Measurements from ENCODE around the gene LAPTM5. TPM values are rescaled to one million over a fixed set of nuclear protein-coding genes. Genes with fewer than 3 reads are reported as not detected.

The LAPTM5 gene
- total RNA-seq, 1 experiment from 2014 or later = not detected

- TF ChIP-seq CTCF (conservative IDR thresholded peaks at IDR 0.05; ENCODE audit: low read depth, low read length) = no peak
- intact Hi-C loops (cut with micrococcal nuclease; ENCODE audit: unreplicated experiment) = no loop called here
- no peaks in the 10 kb centered on the region for H3K4me1 ChIP-seq (ENCODE audit: insufficient read depth, low read length, poor library complexity, severe bottlenecking)
- no peaks in the 10 kb centered on the region for H3K27me3 ChIP-seq (replicated peaks; ENCODE audit: insufficient read depth, low read depth, low read length, poor library complexity)
- CTCF ChIA-PET = no interaction called here
- POLR2A ChIA-PET (ENCODE audit: low non-redundant PET) = no interaction called here
- H3K27ac ChIP-seq (ENCODE audit: low read depth, low read length, poor library complexity, severe bottlenecking) = no peak overlapping the region
- BruUV-seq (replicated peaks) = no TSS peak
- DNase-seq (ENCODE audit: low spot score) = no peak
- no peaks in the 10 kb centered on the region for H3K36me3 ChIP-seq (ENCODE audit: insufficient read depth, low read length, poor library complexity, severe bottlenecking)
- H3K4me3 ChIP-seq (ENCODE audit: low read depth, low read length, poor library complexity, severe bottlenecking) = no peak overlapping the region
- no peaks in the 10 kb centered on the region for H3K9me3 ChIP-seq (ENCODE audit: low read depth, low read length, poor library complexity, severe bottlenecking)
These were observed 24.1 kb downstream of the LAPTM5 start for GRCh38 chr1:30733493-30733892.

GRCh38 chr1:30732277-30732996 lies 25.1 kb downstream of the LAPTM5 start:
- no peak overlapping the region for H3K4me3 ChIP-seq (ENCODE audit: low read depth, low read length, poor library complexity, severe bottlenecking)
- no peaks in the 10 kb centered on the region for H3K9me3 ChIP-seq (ENCODE audit: low read depth, low read length, poor library complexity, severe bottlenecking)
- intact Hi-C loops (cut with micrococcal nuclease; ENCODE audit: unreplicated experiment) = no loop called here
- H3K36me3 ChIP-seq (ENCODE audit: insufficient read depth, low read length, poor library complexity, severe bottlenecking) = no peaks in the 10 kb centered on the region
- BruUV-seq (replicated peaks) = no TSS peak
- H3K27me3 ChIP-seq (replicated peaks; ENCODE audit: insufficient read depth, low read depth, low read length, poor library complexity) = no peaks in the 10 kb centered on the region
- DNase-seq (ENCODE audit: low spot score) = no peak
- CTCF ChIA-PET = interaction anchor here (0.5 kb wide), 1 partner anchor 1281 kb away, joined by 12 read pairs; the partner anchor contains the start of gene KHDRBS1
- no peaks in the 10 kb centered on the region for H3K4me1 ChIP-seq (ENCODE audit: insufficient read depth, low read length, poor library complexity, severe bottlenecking)
- POLR2A ChIA-PET (ENCODE audit: low non-redundant PET) = no interaction called here
- TF ChIP-seq EZH2 (IDR thresholded peaks at IDR 0.05; ENCODE audit: borderline replicate concordance, low read depth, low read length, poor library complexity, severe bottlenecking) = no peak
- H3K27ac ChIP-seq (ENCODE audit: low read depth, low read length, poor library complexity, severe bottlenecking) = no peak overlapping the region

GRCh38 chr1:30731806-30732276 lies 25.7 kb downstream of the LAPTM5 start:
- no peak for TF ChIP-seq EZH2 (IDR thresholded peaks at IDR 0.05; ENCODE audit: borderline replicate concordance, low read depth, low read length, poor library complexity, severe bottlenecking)
- TF ChIP-seq CTCF (conservative IDR thresholded peaks at IDR 0.05; ENCODE audit: low read depth, low read length) = no peak
- H3K4me3 ChIP-seq (ENCODE audit: low read depth, low read length, poor library complexity, severe bottlenecking) = no peak overlapping the region
- BruUV-seq (replicated peaks) = no TSS peak
- H3K27me3 ChIP-seq (replicated peaks; ENCODE audit: insufficient read depth, low read depth, low read length, poor library complexity) = no peaks in the 10 kb centered on the region
- no peak overlapping the region for H3K27ac ChIP-seq (ENCODE audit: low read depth, low read length, poor library complexity, severe bottlenecking)
- no peaks in the 10 kb centered on the region for H3K36me3 ChIP-seq (ENCODE audit: insufficient read depth, low read length, poor library complexity, severe bottlenecking)
- no peak for DNase-seq (ENCODE audit: low spot score)
- CTCF ChIA-PET = no interaction called here
- H3K9me3 ChIP-seq (ENCODE audit: low read depth, low read length, poor library complexity, severe bottlenecking) = no peaks in the 10 kb centered on the region
- no peaks in the 10 kb centered on the region for H3K4me1 ChIP-seq (ENCODE audit: insufficient read depth, low read length, poor library complexity, severe bottlenecking)
- POLR2A ChIA-PET (ENCODE audit: low non-redundant PET) = no interaction called here
- intact Hi-C loops (cut with micrococcal nuclease; ENCODE audit: unreplicated experiment) = no loop called here

Data from A673 (cell line).